H9 (cell line): ENCODE data around the gene NRROS. TPM values are rescaled to one million over a fixed set of nuclear protein-coding genes. Genes with fewer than 3 reads are reported as not detected.

Source experiments
- DNase-seq: peaks from one replicate; pipeline ENCODE4 v3.0.0-alpha.2; 2017
- H2AFZ ChIP-seq: one replicate; pipeline ENCODE4 v1.6.1; 2013; ENCODE audit warnings: mild to moderate bottlenecking, low read length, control low read depth, moderate library complexity
- H2AK5ac ChIP-seq: 2 replicates; pipeline ENCODE4 v1.6.1; 2013; ENCODE audit warnings: low read length, control low read depth, mixed read lengths; ENCODE audit not compliant: insufficient read length
- H2BK120ac ChIP-seq: one replicate; pipeline ENCODE4 v1.6.1; 2013; ENCODE audit warnings: low read depth, mild to moderate bottlenecking, low read length, control low read depth, inconsistent platforms; ENCODE audit not compliant: poor library complexity, severe bottlenecking
- H2BK12ac ChIP-seq: 2 replicates; pipeline ENCODE4 v1.6.1; 2013; ENCODE audit warnings: low read length, control low read depth, mixed read lengths, low read depth; ENCODE audit not compliant: insufficient read length
- H2BK15ac ChIP-seq: 2 replicates; pipeline ENCODE4 v1.6.1; 2013; ENCODE audit warnings: low read depth, low read length, control low read depth
- H2BK20ac ChIP-seq: one replicate; pipeline ENCODE4 v1.6.1; 2013; ENCODE audit warnings: low read depth, mild to moderate bottlenecking, low read length, control low read depth, inconsistent platforms; ENCODE audit not compliant: poor library complexity, severe bottlenecking
- H2BK5ac ChIP-seq: 2 replicates; pipeline ENCODE4 v1.6.1; 2013; ENCODE audit warnings: low read length, control low read depth, mixed read lengths; ENCODE audit not compliant: insufficient read length
- H3K14ac ChIP-seq: 2 replicates; pipeline ENCODE4 v1.6.1; 2013; ENCODE audit warnings: low read length, control low read depth; ENCODE audit not compliant: insufficient read depth
- H3K18ac ChIP-seq: 2 replicates; pipeline ENCODE4 v1.6.1; 2013; ENCODE audit warnings: low read depth, mild to moderate bottlenecking, mixed read lengths, low read length, control low read depth; ENCODE audit not compliant: insufficient read length
- H3K23ac ChIP-seq: 2 replicates; pipeline ENCODE4 v1.6.1; 2013; ENCODE audit warnings: low read length, control low read depth, mixed read lengths, low read depth; ENCODE audit not compliant: insufficient read length
- H3K23me2 ChIP-seq: 2 replicates; pipeline ENCODE4 v1.6.1; 2013; ENCODE audit warnings: low read depth, mild to moderate bottlenecking, mixed read lengths, low read length, control low read depth; ENCODE audit not compliant: insufficient read length, poor library complexity, severe bottlenecking
- H3K27ac ChIP-seq: 2 replicates; pipeline ENCODE4 v1.5.1; 2013; ENCODE audit warnings: low read length, control low read depth, mixed read lengths, low read depth; ENCODE audit not compliant: insufficient read length
- H3K27me3 ChIP-seq: 2 replicates; pipeline ENCODE4 v1.6.1; 2013; ENCODE audit warnings: low read length, control low read depth, inconsistent platforms; ENCODE audit not compliant: insufficient read depth
- H3K4ac ChIP-seq: 2 replicates; pipeline ENCODE4 v1.6.1; 2013; ENCODE audit warnings: low read depth, mild to moderate bottlenecking, control low read depth, inconsistent platforms, low read length, moderate library complexity
- H3K4me1 ChIP-seq: 2 replicates; pipeline ENCODE4 v1.6.1; 2013; ENCODE audit warnings: low read length, control low read depth, inconsistent platforms; ENCODE audit not compliant: insufficient read depth
- H3K4me2 ChIP-seq: 2 replicates; pipeline ENCODE4 v1.6.1; 2013; ENCODE audit warnings: low read length, control low read depth, mixed read lengths; ENCODE audit not compliant: insufficient read length, insufficient read depth
- H3K56ac ChIP-seq: 2 replicates; pipeline ENCODE4 v1.6.1; 2013; ENCODE audit warnings: low read depth, mild to moderate bottlenecking, mixed read lengths, low read length, control low read depth; ENCODE audit not compliant: insufficient read length
- H3K79me1 ChIP-seq: 2 replicates; pipeline ENCODE4 v1.6.1; 2013; ENCODE audit warnings: low read depth, mild to moderate bottlenecking, moderate library complexity, low read length, control low read depth, inconsistent platforms; ENCODE audit not compliant: insufficient read depth, poor library complexity, severe bottlenecking
- H3K79me2 ChIP-seq: 2 replicates; pipeline ENCODE4 v1.6.1; 2013; ENCODE audit warnings: low read length, control low read depth, inconsistent platforms; ENCODE audit not compliant: insufficient read depth
- H3K9ac ChIP-seq: 2 replicates; pipeline ENCODE4 v1.6.1; 2013; ENCODE audit warnings: low read length, control low read depth, mixed read lengths; ENCODE audit not compliant: insufficient read length; ENCODE audit errors: extremely low read depth
- H3K9me3 ChIP-seq: one replicate; pipeline ENCODE4 v1.6.1; 2013; ENCODE audit warnings: low read depth, low read length, inconsistent platforms; ENCODE audit not compliant: control insufficient read depth
- H3T11ph ChIP-seq: one replicate; pipeline ENCODE4 v1.6.1; 2013; ENCODE audit warnings: mild to moderate bottlenecking, low read length, control low read depth, inconsistent platforms
- H4K20me1 ChIP-seq: one replicate; pipeline ENCODE4 v1.6.1; 2013; ENCODE audit not compliant: control insufficient read depth, insufficient read length, insufficient read depth
- H4K5ac ChIP-seq: 2 replicates; pipeline ENCODE4 v1.6.1; 2013; ENCODE audit warnings: low read depth, mild to moderate bottlenecking, mixed read lengths, low read length, control low read depth; ENCODE audit not compliant: insufficient read length
- H4K8ac ChIP-seq: replicated peaks from 2 replicates; pipeline ENCODE4 v1.6.1; 2013; ENCODE audit warnings: low read length, control low read depth, mixed read lengths, low read depth; ENCODE audit not compliant: insufficient read length
- H4K91ac ChIP-seq: 2 replicates; pipeline ENCODE4 v1.6.1; 2013; ENCODE audit warnings: low read depth, mild to moderate bottlenecking, moderate library complexity, mixed read lengths, low read length, control low read depth; ENCODE audit not compliant: insufficient read length
- H3K27ac Mint-ChIP-seq, 3 experiments: 2 replicates in 2 of 3; 3 replicates in 1 of 3; pipeline ENCODE4 v1.8.0; 2020 to 2021; ENCODE audit warnings: mixed read lengths in 3 of 3, mild to moderate bottlenecking in 1 of 3, moderate library complexity in 1 of 3
- H3K27me3 Mint-ChIP-seq: 2 replicates; pipeline ENCODE4 v1.8.0; 2021; ENCODE audit warnings: low read depth, mild to moderate bottlenecking, moderate library complexity, mixed read lengths
- H3K36me3 Mint-ChIP-seq, 3 experiments: 2 replicates in 2 of 3; 3 replicates in 1 of 3; pipeline ENCODE4 v1.8.0; 2020 to 2021; ENCODE audit warnings: low read depth in 3 of 3, mixed read lengths in 3 of 3; ENCODE audit not compliant: insufficient read depth in 1 of 3
- H3K4me1 Mint-ChIP-seq, 2 experiments: 2 replicates each; pipeline ENCODE4 v1.8.0; 2020; ENCODE audit warnings: mixed read lengths in 2 of 2
- H3K4me3 Mint-ChIP-seq, 2 experiments: 2 replicates in 1 of 2; 3 replicates in 1 of 2; pipeline ENCODE4 v1.8.0; 2020 to 2021; ENCODE audit warnings: mild to moderate bottlenecking in 2 of 2, mixed read lengths in 2 of 2, moderate library complexity in 1 of 2
- H3K9me3 Mint-ChIP-seq, 2 experiments: 2 replicates in 1 of 2; 3 replicates in 1 of 2; pipeline ENCODE4 v1.8.0; 2020; ENCODE audit warnings: mild to moderate bottlenecking in 2 of 2, mixed read lengths in 2 of 2, moderate library complexity in 1 of 2
- WGBS: extraction: QIAGEN DNeasy Blood & Tissue Kit; methylation state at CpG from one replicate; pipeline ENCODE4 v1.1.7; 2013; ENCODE audit warnings: missing lambda C conversion rate, low lambda C conversion rate, mixed read lengths; ENCODE audit not compliant: insufficient read length; ENCODE audit errors: extremely low coverage; 5-methylcytosine and 5-hydroxymethylcytosine counted together
- total RNA-seq: library from RNA; stranded (reverse); gene quantifications from 2 replicates; pipeline ENCODE4 v1.2.1, GENCODE V29; 2021
- TF ChIP-seq, protein P1 (sequence below): fragments of 200-600 bp; sonication (generic); conservative IDR thresholded peaks from 3 replicates; pipeline ENCODE4 v1.8.0; 2021; ENCODE audit warnings: antibody characterized with exemption, mild to moderate bottlenecking

Gene NRROS
- total RNA-seq, 1 experiment from 2014 or later: 4.0 TPM

DNA sequence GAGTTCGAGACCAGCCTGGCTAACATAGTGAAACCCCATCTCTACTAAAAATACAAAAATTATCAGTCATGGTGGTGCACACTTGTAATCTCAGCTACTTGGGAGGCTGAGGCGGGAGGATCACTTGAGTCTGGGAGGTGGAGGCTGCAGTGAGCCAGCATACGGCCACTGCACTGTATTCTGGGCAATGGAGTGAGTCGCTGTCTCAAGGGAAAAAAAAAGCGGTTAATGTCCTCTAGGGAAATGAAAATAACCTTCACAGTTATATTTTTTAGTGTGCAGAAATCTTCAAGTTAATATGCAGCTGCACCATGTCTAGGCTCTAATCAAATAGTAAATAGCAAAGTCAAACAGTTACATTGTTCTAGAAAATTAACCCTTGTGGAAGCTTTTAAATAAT, 57.8 kb downstream of the NRROS start:
- no CpG with 5 or more reads among the region's 5 CpGs for WGBS
- H3K9me3 Mint-ChIP-seq: peaks cover 0 to 2% of the 10 kb centered on the region in 2 experiments; a peak in 1 of 5 replicates
- no peaks in the 10 kb centered on the region for H3K23me2 ChIP-seq

More for the DNA sequence above, 57.8 kb downstream of the NRROS start:
- Histone ChIP-seq H4K5ac (no peak overlapping the region), H3K27ac (no peak overlapping the region), H3K9me3 (no peaks in the 10 kb centered on the region), H2AK5ac (no peak overlapping the region), H3T11ph (no peak overlapping the region), H3K4me2 (no peak overlapping the region), H2BK12ac (no peak overlapping the region), H2BK120ac (no peak overlapping the region), H3K27me3 (no peaks in the 10 kb centered on the region), H3K18ac (no peak overlapping the region), H3K79me2 (no peaks in the 10 kb centered on the region), H3K14ac (no peak overlapping the region), H3K9ac (no peak overlapping the region), H4K20me1 (no peaks in the 10 kb centered on the region), H2BK5ac (no peak overlapping the region), H2BK20ac (no peak overlapping the region), H3K79me1 (no peaks in the 10 kb centered on the region), H3K23ac (no peak overlapping the region), H2BK15ac (no peak overlapping the region), H4K91ac (no peak overlapping the region), H3K56ac (no peak overlapping the region), H3K4ac (no peak overlapping the region), H3K4me1 (no peaks in the 10 kb centered on the region), H2AFZ (no peak overlapping the region), H4K8ac (no peak overlapping the region)
- DNase-seq: no peak
- Mint-ChIP-seq H3K27ac (no peak overlapping the region; a peak in 1 of 7 replicates), H3K36me3 (no peaks in the 10 kb centered on the region), H3K4me3 (no peak overlapping the region; a peak in 1 of 5 replicates), H3K4me1 (no peaks in the 10 kb centered on the region), H3K27me3 (no peaks in the 10 kb centered on the region)
- TF ChIP-seq, protein P1, sequence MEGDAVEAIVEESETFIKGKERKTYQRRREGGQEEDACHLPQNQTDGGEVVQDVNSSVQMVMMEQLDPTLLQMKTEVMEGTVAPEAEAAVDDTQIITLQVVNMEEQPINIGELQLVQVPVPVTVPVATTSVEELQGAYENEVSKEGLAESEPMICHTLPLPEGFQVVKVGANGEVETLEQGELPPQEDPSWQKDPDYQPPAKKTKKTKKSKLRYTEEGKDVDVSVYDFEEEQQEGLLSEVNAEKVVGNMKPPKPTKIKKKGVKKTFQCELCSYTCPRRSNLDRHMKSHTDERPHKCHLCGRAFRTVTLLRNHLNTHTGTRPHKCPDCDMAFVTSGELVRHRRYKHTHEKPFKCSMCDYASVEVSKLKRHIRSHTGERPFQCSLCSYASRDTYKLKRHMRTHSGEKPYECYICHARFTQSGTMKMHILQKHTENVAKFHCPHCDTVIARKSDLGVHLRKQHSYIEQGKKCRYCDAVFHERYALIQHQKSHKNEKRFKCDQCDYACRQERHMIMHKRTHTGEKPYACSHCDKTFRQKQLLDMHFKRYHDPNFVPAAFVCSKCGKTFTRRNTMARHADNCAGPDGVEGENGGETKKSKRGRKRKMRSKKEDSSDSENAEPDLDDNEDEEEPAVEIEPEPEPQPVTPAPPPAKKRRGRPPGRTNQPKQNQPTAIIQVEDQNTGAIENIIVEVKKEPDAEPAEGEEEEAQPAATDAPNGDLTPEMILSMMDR: no peak
